Astrocyte (in vitro differentiated cells and primary cell): Measurements from ENCODE around the gene CFAP119. TPM values are rescaled to one million over a fixed set of nuclear protein-coding genes. Genes with fewer than 3 reads are reported as not detected.

ENCODE experiments used
- DNase-seq: peaks from one replicate; pipeline ENCODE4 v3.0.0-alpha.2; 2010; ENCODE audit warnings: low read depth
- FAIRE-seq: peaks from 2 replicates; lab custom pipeline; 2011; peaks lifted over from hg19 to GRCh38; lab: Jason Lieb, UNC
- H2AFZ ChIP-seq: 2 replicates; pipeline ENCODE4 v1.6.0; 2012; ENCODE audit warnings: low read depth, low read length, inconsistent platforms
- H3K27ac ChIP-seq: 2 replicates; pipeline ENCODE4 v1.5.1; 2011; ENCODE audit warnings: low read depth, low read length, inconsistent platforms
- H3K27me3 ChIP-seq: 2 replicates; pipeline ENCODE4 v1.6.0; 2011; ENCODE audit warnings: low read length, inconsistent platforms; ENCODE audit not compliant: insufficient read depth
- H3K36me3 ChIP-seq: 2 replicates; pipeline ENCODE4 v1.5.1; 2011; ENCODE audit warnings: low read length, inconsistent platforms; ENCODE audit not compliant: insufficient read depth
- H3K4me1 ChIP-seq: 2 replicates; pipeline ENCODE4 v1.5.1; 2011; ENCODE audit warnings: low read length, inconsistent platforms; ENCODE audit not compliant: insufficient read depth
- H3K4me2 ChIP-seq: 2 replicates; pipeline ENCODE4 v1.6.0; 2012; ENCODE audit warnings: low read length, inconsistent platforms
- H3K4me3 ChIP-seq: 2 replicates; pipeline ENCODE4 v1.5.1; 2011; ENCODE audit warnings: low read depth, mild to moderate bottlenecking, low read length, inconsistent platforms; ENCODE audit not compliant: insufficient read depth
- H3K79me2 ChIP-seq: 2 replicates; pipeline ENCODE4 v1.6.0; 2012; ENCODE audit warnings: mild to moderate bottlenecking, low read length, inconsistent platforms; ENCODE audit not compliant: insufficient read depth
- H3K9ac ChIP-seq: 2 replicates; pipeline ENCODE4 v1.6.0; 2012; ENCODE audit warnings: mild to moderate bottlenecking, low read length, inconsistent platforms
- H3K9me3 ChIP-seq: 2 replicates; pipeline ENCODE4 v1.5.1; 2012; ENCODE audit warnings: low read depth, mild to moderate bottlenecking, low read length, inconsistent platforms; ENCODE audit not compliant: insufficient read depth
- H4K20me1 ChIP-seq: 2 replicates; pipeline ENCODE4 v1.6.0; 2012; ENCODE audit warnings: low read length, inconsistent platforms; ENCODE audit not compliant: insufficient read depth
- H3K27ac Mint-ChIP-seq: one replicate; pipeline ENCODE4 v1.8.0; 2021; ENCODE audit warnings: mild to moderate bottlenecking, mixed read lengths; ENCODE audit not compliant: unreplicated experiment
- H3K27me3 Mint-ChIP-seq: one replicate; pipeline ENCODE4 v1.8.0; 2021; ENCODE audit warnings: low read depth, mixed read lengths; ENCODE audit not compliant: unreplicated experiment
- H3K36me3 Mint-ChIP-seq: one replicate; pipeline ENCODE4 v1.8.0; 2021; ENCODE audit warnings: low read depth, mixed read lengths; ENCODE audit not compliant: unreplicated experiment
- H3K4me1 Mint-ChIP-seq: one replicate; pipeline ENCODE4 v1.8.0; 2021; ENCODE audit warnings: low read depth, mixed read lengths; ENCODE audit not compliant: unreplicated experiment
- H3K4me3 Mint-ChIP-seq: one replicate; pipeline ENCODE4 v1.8.0; 2021; ENCODE audit warnings: mild to moderate bottlenecking, moderate library complexity, mixed read lengths; ENCODE audit not compliant: unreplicated experiment
- H3K9me3 Mint-ChIP-seq: one replicate; pipeline ENCODE4 v1.8.0; 2021; ENCODE audit warnings: mild to moderate bottlenecking, mixed read lengths; ENCODE audit not compliant: unreplicated experiment
- CTCF ChIP-seq: IDR thresholded peaks from 2 replicates; pipeline ENCODE4 v1.5.1; 2011; ENCODE audit warnings: low read depth, mild to moderate bottlenecking, inconsistent platforms, low read length, moderate library complexity; ENCODE audit not compliant: insufficient read depth
- EZH2 ChIP-seq: IDR thresholded peaks from 2 replicates; pipeline ENCODE4 v1.6.1; 2012; ENCODE audit warnings: mild to moderate bottlenecking, low read length, inconsistent platforms; ENCODE audit not compliant: insufficient read depth
- total RNA-seq: library from RNA; stranded (reverse); gene quantifications from 2 replicates; pipeline ENCODE4 v1.2.1, GENCODE V29; 2021

CFAP119 gene
- total RNA-seq, 1 donor from 2014 or later: 4.0 TPM

GRCh38 chr16:30744183-30744582 lies 17.7 kb downstream of the CFAP119 start:
- Histone ChIP-seq H3K79me2 (peaks cover 12% of the 10 kb centered on the region), H3K4me2 (no peak overlapping the region), H3K9me3 (no peaks in the 10 kb centered on the region), H3K36me3 (peaks cover 28% of the 10 kb centered on the region), H4K20me1 (peaks cover 28% of the 10 kb centered on the region), H3K9ac (no peak overlapping the region), H3K4me3 (no peak overlapping the region), H3K27ac (no peak overlapping the region), H3K4me1 (peaks cover 30% of the 10 kb centered on the region), H2AFZ (no peak overlapping the region), H3K27me3 (no peaks in the 10 kb centered on the region)
- FAIRE-seq (no peak), DNase-seq (no peak)
- H3K27ac Mint-ChIP-seq: peak overlapping the region; percentile 13
- H3K4me3 Mint-ChIP-seq: no peak overlapping the region
- peaks cover 29% of the 10 kb centered on the region for H3K4me1 Mint-ChIP-seq
- TF ChIP-seq CTCF (no peak), EZH2 (no peak)
- peaks cover 11% of the 10 kb centered on the region for H3K36me3 Mint-ChIP-seq
- H3K27me3 Mint-ChIP-seq: no peaks in the 10 kb centered on the region
- H3K9me3 Mint-ChIP-seq: no peaks in the 10 kb centered on the region

- DNase-seq (no peak), FAIRE-seq (no peak)
- no peaks in the 10 kb centered on the region for H3K27me3 Mint-ChIP-seq
- peaks cover 11% of the 10 kb centered on the region for H3K36me3 Mint-ChIP-seq
- H2AFZ ChIP-seq: no peak overlapping the region
- H3K9me3 Mint-ChIP-seq: no peaks in the 10 kb centered on the region
- no peaks in the 10 kb centered on the region for H3K27me3 ChIP-seq
- peaks cover 33% of the 10 kb centered on the region for H4K20me1 ChIP-seq
- H3K4me3 Mint-ChIP-seq: no peak overlapping the region
- H3K9me3 ChIP-seq: no peaks in the 10 kb centered on the region
- TF ChIP-seq EZH2: no peak
- H3K4me2 ChIP-seq: no peak overlapping the region
- no peak overlapping the region for H3K4me3 ChIP-seq
- no peak overlapping the region for H3K27ac Mint-ChIP-seq
- no peak overlapping the region for H3K27ac ChIP-seq
- peaks cover 28% of the 10 kb centered on the region for H3K4me1 Mint-ChIP-seq
- H3K36me3 ChIP-seq: peaks cover 32% of the 10 kb centered on the region
- H3K4me1 ChIP-seq: peaks cover 30% of the 10 kb centered on the region
- peaks cover 13% of the 10 kb centered on the region for H3K79me2 ChIP-seq
- no peak overlapping the region for H3K9ac ChIP-seq
Observed at GRCh38 chr16:30743716-30744115, 18.1 kb downstream of the CFAP119 start.

DNA sequence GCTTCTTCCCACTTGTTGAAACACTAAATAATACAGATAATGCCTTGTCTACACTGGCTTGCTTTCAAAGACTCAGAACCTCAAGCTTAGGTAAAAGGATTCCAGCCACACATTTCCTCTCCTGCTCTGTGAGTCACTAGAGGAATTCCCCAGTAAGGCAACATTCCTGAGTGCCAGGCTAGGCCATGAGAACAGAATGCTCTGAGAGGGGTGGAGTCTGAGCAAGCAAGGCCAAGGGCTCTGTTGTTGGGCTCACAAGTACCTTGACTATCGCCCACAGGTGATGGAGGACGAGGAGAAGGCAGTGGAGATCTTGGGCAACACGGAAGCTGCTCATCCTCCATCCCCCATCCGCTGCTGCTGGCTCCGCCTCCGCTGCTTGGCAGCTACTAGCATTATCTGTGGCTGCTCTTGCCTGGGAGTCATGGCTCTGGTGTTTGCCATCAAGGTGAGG lies 20.4 kb downstream of the CFAP119 start:
- no peak for TF ChIP-seq CTCF
- no peak for TF ChIP-seq EZH2
- Mint-ChIP-seq H3K4me1 (peaks cover 22% of the 10 kb centered on the region), H3K9me3 (no peaks in the 10 kb centered on the region), H3K27me3 (no peaks in the 10 kb centered on the region), H3K27ac (peak overlapping the region; percentile 97), H3K4me3 (peak overlapping the region; percentile 55), H3K36me3 (peaks cover 14% of the 10 kb centered on the region)
- peak overlapping the region; percentile 32 for H3K9ac ChIP-seq
- H3K9me3 ChIP-seq: no peaks in the 10 kb centered on the region
- no peak overlapping the region for H3K4me3 ChIP-seq
- peaks cover 21% of the 10 kb centered on the region for H3K4me1 ChIP-seq
- DNase-seq: peak; percentile 89
- peaks cover 12% of the 10 kb centered on the region for H3K79me2 ChIP-seq
- H2AFZ ChIP-seq: no peak overlapping the region
- peaks cover 49% of the 10 kb centered on the region for H3K36me3 ChIP-seq
- FAIRE-seq: peak; percentile 88
- peak overlapping the region; percentile 58 for H3K4me2 ChIP-seq
- H4K20me1 ChIP-seq: peaks cover 43% of the 10 kb centered on the region
- H3K27ac ChIP-seq: peak overlapping the region; percentile 81
- no peaks in the 10 kb centered on the region for H3K27me3 ChIP-seq
